HFFc6 (cell line): ENCODE results near the gene LONRF3. TPM values are rescaled to one million over a fixed set of nuclear protein-coding genes. Genes with fewer than 3 reads are reported as not detected.

ENCODE experiments used
- DNase-seq: peaks from one replicate; pipeline ENCODE4 v3.0.0-alpha.2; 2018
- H3K27ac Mint-ChIP-seq: 2 replicates; pipeline ENCODE4 v1.8.0; 2020; ENCODE audit warnings: mild to moderate bottlenecking, mixed read lengths
- H3K27me3 Mint-ChIP-seq: 2 replicates; pipeline ENCODE4 v1.8.0; 2021; ENCODE audit warnings: mild to moderate bottlenecking, moderate library complexity, mixed read lengths; ENCODE audit not compliant: insufficient read depth
- H3K36me3 Mint-ChIP-seq: 2 replicates; pipeline ENCODE4 v1.8.0; 2021; ENCODE audit warnings: low read depth, mixed read lengths
- H3K4me1 Mint-ChIP-seq: 2 replicates; pipeline ENCODE4 v1.8.0; 2020; ENCODE audit warnings: low read depth, mixed read lengths
- H3K4me3 Mint-ChIP-seq: 2 replicates; pipeline ENCODE4 v1.8.0; 2020; ENCODE audit warnings: mild to moderate bottlenecking, moderate library complexity, mixed read lengths
- H3K9me3 Mint-ChIP-seq: 2 replicates; pipeline ENCODE4 v1.8.0; 2020; ENCODE audit warnings: mild to moderate bottlenecking, mixed read lengths
- CTCF ChIP-seq: fragments of 200-600 bp; sonication (generic); IDR thresholded peaks from 2 replicates; pipeline ENCODE4 v1.5.0; 2021; ENCODE audit warnings: antibody characterized with exemption, mild to moderate bottlenecking
- total RNA-seq, 6 experiments: library from RNA; stranded (reverse); fragmentation: NEBNext Ultra II Directional; extraction: Animal tissue kit (Norgen Biotek cat#: 25700); gene quantifications; 2 replicates in 1 of 6; 3 replicates in 5 of 6; pipeline ENCODE4 v1.2.3, GENCODE V29; 2021

The LONRF3 gene
- total RNA-seq, 6 experiments from 2014 or later, result not detected

- Mint-ChIP-seq H3K4me3 (no peak overlapping the region), H3K36me3 (no peaks in the 10 kb centered on the region), H3K27ac (no peak overlapping the region), H3K9me3 (no peaks in the 10 kb centered on the region), H3K4me1 (no peaks in the 10 kb centered on the region), H3K27me3 (peaks cover 10% of the 10 kb centered on the region)
- TF ChIP-seq CTCF, result peak; percentile 78
- DNase-seq, result peak; percentile 54
These were observed 92.8 kb downstream of the LONRF3 start for GRCh38 chrX:119067023-119067739.

Other genes with a start within 250 kb of the LONRF3 start
- 10 to 100 TPM; 55.2 to 76.7 (median 66.8) TPM for gene IL13RA1, start 247.0 kb upstream of the LONRF3 start, total RNA-seq
- not detected for gene ZCCHC12, start 150.8 kb upstream of the LONRF3 start, total RNA-seq
- not detected for gene CT47C1, start 98.4 kb downstream of the LONRF3 start, total RNA-seq
- gene KIAA1210, start 153.2 kb downstream of the LONRF3 start, total RNA-seq, result not detected